Pancreas (tissue), 10 donors: ENCODE results near the gene VAPA. TPM values are rescaled to one million over a fixed set of nuclear protein-coding genes. Genes with fewer than 3 reads are reported as not detected.
A peak's percentile ranks its signal among the peaks of the same experiment; 100 is the strongest.

Source experiments
- ATAC-seq, 4 donors: fragments of 200-7000 bp; cut with Tn5 transposase; one replicate each; pipeline versions ENCODE4 v1.8.0 to v1.9.1; 2020; ENCODE audit warnings: mild to moderate bottlenecking in 4 of 4, moderate library complexity in 4 of 4
- DNase-seq, 6 donors: peaks; one replicate each; pipeline ENCODE4 v3.0.0-alpha.2; 2020
- FAIRE-seq: peaks from 2 replicates; lab custom pipeline; 2012; peaks lifted over from hg19 to GRCh38; lab: Jason Lieb, UNC
- H3K27ac ChIP-seq, 4 donors: fragments of 200-600 bp; sonication (generic); 1 replicate in 3 of 4; 2 replicates in 1 of 4; pipeline versions ENCODE4 v1.5.0 to v1.8.0; 2020
- H3K27me3 ChIP-seq, 4 donors: fragments of 200-600 bp; one replicate each; pipeline ENCODE4 v1.8.0; 2021
- H3K36me3 ChIP-seq, 3 donors: fragments of 200-600 bp; sonication (generic) in 1 of 3; one replicate each; pipeline versions ENCODE4 v1.5.0 to v1.8.0; 2020 to 2021
- H3K4me1 ChIP-seq, 3 donors: fragments of 200-600 bp; one replicate each; pipeline ENCODE4 v1.8.0; 2021
- H3K4me3 ChIP-seq, 4 donors: fragments of 200-600 bp; sonication (generic) in 2 of 4; one replicate each; pipeline versions ENCODE4 v1.5.0 to v1.8.0; 2020 to 2021
- H3K9me3 ChIP-seq, 4 donors: fragments of 200-600 bp; one replicate each; pipeline ENCODE4 v1.8.0; 2021
- WGBS, 2 donors: extraction: QIAGEN DNeasy Blood & Tissue Kit; methylation state at CpG; one replicate each; pipeline ENCODE4 v1.1.7; 2013; 5-methylcytosine and 5-hydroxymethylcytosine counted together
- intact Hi-C, 3 donors: fragments of 100-400 bp; cut with DNase I; formaldehyde crosslinking; loops; one replicate each; pipeline versions ENCODE4 v1.11.1 to v1.14.2; 2022
- polyA plus RNA-seq, 2 donors: library from polyadenylated mRNA; stranded (reverse); fragments of 200-250 nt; gene quantifications; one replicate each; pipeline ENCODE4 v1.2.3, GENCODE V29; 2013
- total RNA-seq, 6 donors: library from RNA; stranded (reverse); fragmentation: NEBNext Ultra II Directional in 4 of 6; extraction: Animal tissue kit (Norgen Biotek cat#: 25700) in 4 of 6; gene quantifications; one replicate each; pipeline versions ENCODE4 v1.2.1 to v1.2.4, GENCODE V29; 2021 to 2023
- TF ChIP-seq, protein P1 (sequence below), 4 donors: fragments of 200-600 bp; sonication (generic) in 3 of 4; IDR thresholded peaks; one replicate each; pipeline versions ENCODE4 v1.5.0 to v1.8.0; 2021; ENCODE audit warnings: antibody characterized with exemption in 4 of 4
- donor health status: healthy with polysubstance abuse.
- donor health status: DM: no; HTN: no; CAD: no; lungs with moderate emphysema.
- donor health status: DM: no; HTN: no; CAD: no.
- donor health status: control.
- donor health status: control.
- donor health status: Bipolar disorder and iron deficiency.
- donor health status: DM: yes; HTN: yes; CAD: no.
- donor health status: DM: no; HTN: no; CAD: no.
- donor health status: DM: no; HTN: no; CAD: no.
- donor health status: DM: yes; HTN: yes; CAD: no.

The VAPA gene
- total and polyA plus RNA-seq, 8 donors: 33.5 to 117 (median 97.4) TPM

- no peak overlapping the region for H3K27ac ChIP-seq
- DNase-seq (no peak), FAIRE-seq (no peak), ATAC-seq (no peak)
- TF ChIP-seq, protein P1, sequence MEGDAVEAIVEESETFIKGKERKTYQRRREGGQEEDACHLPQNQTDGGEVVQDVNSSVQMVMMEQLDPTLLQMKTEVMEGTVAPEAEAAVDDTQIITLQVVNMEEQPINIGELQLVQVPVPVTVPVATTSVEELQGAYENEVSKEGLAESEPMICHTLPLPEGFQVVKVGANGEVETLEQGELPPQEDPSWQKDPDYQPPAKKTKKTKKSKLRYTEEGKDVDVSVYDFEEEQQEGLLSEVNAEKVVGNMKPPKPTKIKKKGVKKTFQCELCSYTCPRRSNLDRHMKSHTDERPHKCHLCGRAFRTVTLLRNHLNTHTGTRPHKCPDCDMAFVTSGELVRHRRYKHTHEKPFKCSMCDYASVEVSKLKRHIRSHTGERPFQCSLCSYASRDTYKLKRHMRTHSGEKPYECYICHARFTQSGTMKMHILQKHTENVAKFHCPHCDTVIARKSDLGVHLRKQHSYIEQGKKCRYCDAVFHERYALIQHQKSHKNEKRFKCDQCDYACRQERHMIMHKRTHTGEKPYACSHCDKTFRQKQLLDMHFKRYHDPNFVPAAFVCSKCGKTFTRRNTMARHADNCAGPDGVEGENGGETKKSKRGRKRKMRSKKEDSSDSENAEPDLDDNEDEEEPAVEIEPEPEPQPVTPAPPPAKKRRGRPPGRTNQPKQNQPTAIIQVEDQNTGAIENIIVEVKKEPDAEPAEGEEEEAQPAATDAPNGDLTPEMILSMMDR (IDR thresholded peaks at IDR 0.05): no peak
- peaks cover 34 to 73% (median 60%) of the 10 kb centered on the region in 3 donors for H3K4me1 ChIP-seq
- intact Hi-C loops: no loop called here
- no peaks in the 10 kb centered on the region for H3K36me3 ChIP-seq
- no peaks in the 10 kb centered on the region for H3K9me3 ChIP-seq
- 73 to 82% methylated on average over 3 of the region's 3 CpGs for WGBS, 2 donors
- no peaks in the 10 kb centered on the region for H3K27me3 ChIP-seq
- H3K4me3 ChIP-seq: no peak overlapping the region
Measured at GRCh38 chr18:9930299-9930884, 16.6 kb downstream of the VAPA start.

GRCh38 chr18:9931146-9931545, 17.3 kb downstream of the VAPA start:
- TF ChIP-seq, protein P1 (IDR thresholded peaks at IDR 0.05): no peak
- ATAC-seq (no peak), FAIRE-seq (no peak), DNase-seq (no peak)
- H3K27ac ChIP-seq: no peak overlapping the region
- intact Hi-C loops: no loop called here
- H3K9me3 ChIP-seq: no peaks in the 10 kb centered on the region
- H3K27me3 ChIP-seq: no peaks in the 10 kb centered on the region
- H3K4me1 ChIP-seq: peaks cover 28 to 66% (median 52%) of the 10 kb centered on the region in 3 donors
- 43 to 81% methylated on average over 1 of the region's 1 CpG for WGBS, 2 donors
- no peaks in the 10 kb centered on the region for H3K36me3 ChIP-seq
- no peak overlapping the region for H3K4me3 ChIP-seq

DNA sequence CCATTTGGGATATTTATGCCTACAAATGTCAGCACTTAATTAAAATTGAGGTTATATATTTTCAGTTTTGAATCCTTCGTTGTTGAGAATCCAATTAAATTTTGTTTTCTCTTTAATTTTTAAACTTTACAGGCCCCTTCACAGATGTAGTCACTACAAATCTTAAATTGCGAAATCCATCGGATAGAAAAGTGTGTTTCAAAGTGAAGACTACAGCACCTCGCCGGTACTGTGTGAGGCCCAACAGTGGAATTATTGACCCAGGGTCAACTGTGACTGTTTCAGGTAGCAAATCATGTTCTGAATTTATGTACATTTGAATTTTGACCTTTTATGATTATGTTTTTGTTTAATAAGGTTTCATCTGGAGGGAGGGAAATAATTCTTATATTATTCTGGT, 17.9 kb downstream of the VAPA start:
- Histone ChIP-seq H3K27me3 (no peaks in the 10 kb centered on the region), H3K4me3 (no peak overlapping the region), H3K27ac (no peak overlapping the region), H3K36me3 (peaks cover 0 to 2% (median 0%) of the 10 kb centered on the region in 3 donors), H3K9me3 (no peaks in the 10 kb centered on the region), H3K4me1 (peaks cover 22 to 60% (median 47%) of the 10 kb centered on the region in 3 donors)
- DNase-seq (no peak), FAIRE-seq (no peak), ATAC-seq (peak in 3 of 4 donors; percentile 25 to 26 (median 25))
- intact Hi-C loops: no loop called here
- WGBS, 2 donors: 36 to 46% methylated on average over 5 of the region's 5 CpGs
- TF ChIP-seq, protein P1 (IDR thresholded peaks at IDR 0.05): no peak

DNA sequence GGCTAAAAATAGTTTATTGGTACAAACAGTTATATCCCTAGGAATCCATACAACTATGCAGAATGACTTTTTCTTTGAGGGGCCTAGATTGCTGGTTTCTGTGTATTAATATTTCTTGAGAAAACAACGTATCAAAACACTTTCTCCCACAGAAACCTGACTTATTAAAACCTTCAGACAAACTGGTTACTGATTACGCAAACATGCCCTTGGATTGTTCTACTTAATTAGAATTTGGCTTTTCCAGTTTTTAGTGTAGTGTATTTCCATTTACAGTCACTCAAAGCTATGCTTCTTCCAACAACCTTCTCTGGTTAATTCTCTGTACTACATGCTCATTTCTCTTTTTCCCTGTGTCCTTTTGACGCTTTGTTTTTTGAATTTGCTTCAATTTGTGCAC, 20.0 kb downstream of the VAPA start:
- peaks cover 0 to 11% (median 7%) of the 10 kb centered on the region in 3 donors for H3K36me3 ChIP-seq
- intact Hi-C loops: no loop called here
- H3K4me3 ChIP-seq: no peak overlapping the region
- ATAC-seq (peak in 3 of 4 donors; percentile 27 to 48 (median 30)), FAIRE-seq (no peak), DNase-seq (no peak)
- H3K9me3 ChIP-seq: no peaks in the 10 kb centered on the region
- peaks cover 11 to 42% (median 35%) of the 10 kb centered on the region in 3 donors for H3K4me1 ChIP-seq
- 52 to 57% methylated on average over 3 of the region's 3 CpGs for WGBS, 2 donors
- TF ChIP-seq, protein P1 (IDR thresholded peaks at IDR 0.05): no peak
- H3K27me3 ChIP-seq: no peaks in the 10 kb centered on the region
- H3K27ac ChIP-seq: peak overlapping the region in 2 of 4 donors; percentile 3 to 29

DNA sequence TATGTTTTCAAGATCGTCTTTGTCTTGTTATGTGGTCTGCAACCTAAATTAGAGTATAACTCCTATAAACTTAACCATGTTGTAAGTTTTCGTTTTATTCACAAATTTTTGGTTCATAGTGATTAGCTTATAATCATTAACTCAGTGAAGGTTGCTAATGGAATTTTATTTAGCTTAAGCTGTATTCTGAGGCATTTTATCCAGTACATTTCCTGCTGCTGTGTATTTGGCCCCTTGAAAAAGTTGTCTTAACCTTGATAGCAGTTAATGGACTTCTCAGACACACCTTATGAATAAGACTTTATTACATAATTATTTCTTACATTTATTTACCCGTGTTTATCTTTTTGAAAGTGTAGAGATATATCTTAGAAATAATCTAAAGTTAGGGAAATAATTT, 20.5 kb downstream of the VAPA start:
- DNase-seq (no peak), ATAC-seq (peak in 2 of 4 donors; percentile 29 to 55), FAIRE-seq (no peak)
- Histone ChIP-seq H3K27ac (peak overlapping the region in 2 of 4 donors; percentile 3 to 29), H3K4me1 (peaks cover 11 to 40% (median 31%) of the 10 kb centered on the region in 3 donors), H3K36me3 (peaks cover 0 to 11% (median 7%) of the 10 kb centered on the region in 3 donors), H3K9me3 (no peaks in the 10 kb centered on the region), H3K4me3 (no peak overlapping the region), H3K27me3 (no peaks in the 10 kb centered on the region)
- TF ChIP-seq, protein P1 (IDR thresholded peaks at IDR 0.05): no peak
- intact Hi-C loops: no loop called here
- 33 to 40% methylated on average over 3 of the region's 3 CpGs for WGBS, 2 donors
